NCI-H2029 treated with DMSO at 0.1 percent for 48 hours (cell line): Measurements from ENCODE around the gene TSNAXIP1.

Experiments
- DNase-seq: peaks from one replicate; lab custom pipeline; 2025; lab: John Stamatoyannopoulos, UW

The TSNAXIP1 gene

GRCh38 chr16:67806428-67807147 is at the start of gene TSNAXIP1, which contains the start of gene RANBP10:
TSNAXIP1 (plus strand) TSS chr16:67806889; CDS start chr16:67807150, 261 bp downstream.
RANBP10 (minus strand) TSS chr16:67806560; CDS start chr16:67806536, 24 bp downstream.
- peak; percentile 87 for DNase-seq

DNA sequence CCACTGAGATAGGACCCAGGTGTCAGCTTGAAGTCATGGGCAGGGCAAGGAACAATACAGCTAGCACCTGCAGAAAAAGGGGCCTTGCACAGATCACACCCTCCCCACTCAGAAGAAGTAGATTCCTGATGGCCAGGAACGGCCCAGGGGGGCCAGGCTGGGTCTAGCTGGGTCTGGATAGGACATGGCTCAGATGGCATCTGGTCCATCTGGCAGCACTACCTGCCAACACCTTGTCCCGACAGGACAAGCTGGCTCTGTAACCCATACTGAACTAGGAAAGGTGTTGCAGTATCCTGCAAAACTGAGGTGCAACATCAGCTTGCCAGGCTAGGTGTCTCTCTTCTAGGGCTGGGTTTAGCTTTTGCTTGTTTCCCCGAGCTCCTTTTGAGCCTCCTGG is 48.7 kb upstream of the TSNAXIP1 start:
- no peak for DNase-seq

DNA sequence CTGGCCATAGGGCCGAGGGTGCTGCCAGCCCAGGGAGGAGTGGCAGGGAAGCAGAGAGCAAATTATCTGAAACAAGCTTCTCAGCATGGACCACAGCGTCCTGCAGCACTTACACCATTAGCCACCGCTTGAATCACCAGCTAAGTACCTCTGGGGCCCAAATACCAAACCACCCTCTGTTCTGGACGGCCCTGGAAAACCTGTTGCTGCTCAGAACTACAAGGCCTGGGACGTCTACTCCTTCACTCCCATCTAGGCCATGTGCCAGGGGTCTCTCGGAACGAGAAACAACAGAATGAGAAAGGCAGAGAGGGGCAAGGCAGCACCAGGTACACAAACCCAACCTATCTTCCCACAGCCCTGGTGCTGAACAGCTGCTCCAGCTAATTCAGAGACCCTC is 47.7 kb upstream of the TSNAXIP1 start:
- no peak for DNase-seq

DNA sequence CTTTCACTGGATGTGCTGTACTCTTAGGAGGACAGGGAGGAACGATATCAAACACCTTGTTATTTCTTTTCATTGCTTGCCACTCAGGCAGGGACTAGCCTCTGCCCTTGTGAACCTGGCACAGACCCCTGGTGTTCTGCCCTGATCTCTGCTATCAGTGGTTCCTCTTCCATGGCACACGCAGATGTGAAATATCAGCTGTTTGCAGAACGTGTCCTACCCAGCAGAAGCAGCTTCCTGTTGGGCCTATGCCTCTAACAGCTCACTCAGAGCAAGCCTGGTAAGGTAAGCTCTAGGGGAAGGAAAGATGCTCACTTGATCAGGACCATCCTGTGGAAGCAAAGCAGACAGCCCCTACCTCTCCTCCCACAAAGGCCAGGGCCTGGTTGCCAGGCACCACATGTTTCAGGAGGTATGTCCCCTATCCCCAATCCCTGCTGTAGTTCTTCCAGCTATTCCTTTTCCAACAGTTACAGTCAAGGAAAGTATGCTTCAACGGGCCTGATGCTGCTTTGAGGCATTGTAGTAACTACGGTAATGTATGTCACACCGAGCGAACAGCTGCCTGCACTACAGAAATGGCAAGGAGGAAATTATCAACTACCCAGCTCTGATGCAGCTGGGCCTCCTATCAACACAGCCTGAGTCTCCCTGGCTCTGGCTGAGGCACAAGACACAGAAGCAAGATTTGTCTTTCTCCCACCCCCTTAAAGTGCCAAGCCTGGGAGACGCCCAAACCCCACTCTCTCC is 46.3 kb upstream of the TSNAXIP1 start:
- no peak for DNase-seq

DNA sequence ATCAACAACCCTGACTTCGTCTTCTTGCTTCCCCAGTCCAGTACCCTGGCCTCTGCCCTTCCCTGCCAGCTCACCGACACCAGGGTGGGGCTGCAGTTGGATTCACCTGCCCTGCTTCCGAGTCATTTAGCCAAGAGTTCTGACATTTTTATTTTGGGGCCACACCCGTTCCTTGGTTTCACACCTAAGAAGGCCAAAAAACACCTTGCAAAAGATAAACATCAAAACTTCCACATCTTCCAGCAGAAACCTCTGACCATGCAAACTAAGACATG is 45.8 kb upstream of the TSNAXIP1 start:
- no peak for DNase-seq

GRCh38 chr16:67761924-67762323 is 44.8 kb upstream of the TSNAXIP1 start:
- DNase-seq: no peak

- no peak for DNase-seq
Measured at GRCh38 chr16:67762385-67762784, 44.3 kb upstream of the TSNAXIP1 start.

- no peak for DNase-seq
Measured at GRCh38 chr16:67763066-67763465, 43.6 kb upstream of the TSNAXIP1 start.

GRCh38 chr16:67764158-67764667 is 42.5 kb upstream of the TSNAXIP1 start:
- no peak for DNase-seq

- DNase-seq: no peak
Measured at GRCh38 chr16:67766291-67766690, 40.4 kb upstream of the TSNAXIP1 start.

- no peak for DNase-seq
Measured at GRCh38 chr16:67767953-67768352, 38.7 kb upstream of the TSNAXIP1 start.

DNA sequence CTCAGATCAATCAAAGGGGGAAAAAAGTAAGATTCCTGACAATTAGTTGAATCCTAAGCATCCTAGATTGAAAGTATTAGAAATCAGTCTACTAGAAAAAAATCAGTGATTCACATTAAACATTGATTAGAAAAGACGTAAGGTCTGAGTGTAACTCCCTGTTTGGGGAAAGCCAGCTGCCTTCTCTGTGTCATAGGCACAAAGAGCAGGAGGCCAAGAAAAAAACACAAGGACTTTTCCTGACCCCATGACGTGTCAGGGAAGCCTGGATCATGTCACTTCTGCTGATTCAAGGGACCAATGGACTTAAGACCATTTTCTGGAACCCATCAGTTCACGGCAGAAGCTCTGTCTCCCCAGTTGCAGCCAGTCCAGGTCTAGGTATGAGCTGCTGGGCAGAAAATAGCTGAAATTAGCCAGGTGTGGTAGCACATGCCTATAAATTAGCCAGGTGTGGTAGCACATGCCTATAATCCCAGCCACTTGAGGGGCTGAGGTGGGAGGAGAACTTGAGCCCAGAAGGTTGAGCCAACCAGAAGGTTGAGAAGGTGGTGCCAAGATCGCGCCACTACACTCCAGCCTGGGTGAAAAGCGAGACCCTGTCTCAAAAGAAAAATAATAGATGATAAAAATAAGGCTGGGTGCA is 36.2 kb upstream of the TSNAXIP1 start:
- DNase-seq: no peak

- no peak for DNase-seq
Measured at GRCh38 chr16:67773099-67773498, 33.6 kb upstream of the TSNAXIP1 start.

- DNase-seq: no peak
Measured at GRCh38 chr16:67773569-67774456, 32.9 kb upstream of the TSNAXIP1 start.

- no peak for DNase-seq
Measured at GRCh38 chr16:67774457-67774853, 32.2 kb upstream of the TSNAXIP1 start.

GRCh38 chr16:67775273-67775672 is 31.4 kb upstream of the TSNAXIP1 start:
- DNase-seq: no peak

DNA sequence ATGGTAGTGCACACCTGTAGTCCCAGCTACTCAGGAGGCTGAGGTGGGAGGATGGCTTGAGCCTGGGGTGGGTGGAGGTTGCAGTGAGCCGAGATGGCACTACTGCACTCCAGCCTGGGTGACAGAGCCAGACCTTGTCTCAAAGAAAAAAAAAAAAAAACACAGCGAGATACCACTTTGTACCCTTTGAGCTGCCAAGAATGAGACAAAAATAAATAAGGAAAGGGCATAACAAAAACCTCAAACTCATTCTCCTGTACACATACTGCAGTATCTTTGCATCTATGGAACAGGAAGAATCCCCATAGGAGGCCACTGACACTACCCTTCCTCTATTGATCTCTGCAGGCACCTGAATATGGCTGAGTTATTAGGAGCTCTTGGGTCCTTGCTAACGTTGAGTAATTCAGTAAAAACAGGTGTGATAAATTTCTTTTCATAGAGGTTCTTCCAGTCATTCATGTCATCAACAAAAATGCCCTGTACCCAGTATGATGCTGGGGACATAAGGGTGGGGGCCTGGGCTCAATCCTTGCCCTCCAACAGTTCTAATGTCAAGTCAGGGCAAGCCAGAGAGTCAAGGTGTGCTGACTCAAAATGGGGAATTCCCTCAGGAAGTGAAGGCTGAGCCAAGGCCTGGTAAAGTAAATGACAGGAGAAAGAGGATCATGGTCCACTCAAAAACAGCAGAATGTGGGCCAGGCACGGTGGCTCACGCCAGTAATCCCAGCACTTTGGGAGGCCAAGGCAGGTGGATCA is 27.3 kb upstream of the TSNAXIP1 start:
- DNase-seq: no peak

DNA sequence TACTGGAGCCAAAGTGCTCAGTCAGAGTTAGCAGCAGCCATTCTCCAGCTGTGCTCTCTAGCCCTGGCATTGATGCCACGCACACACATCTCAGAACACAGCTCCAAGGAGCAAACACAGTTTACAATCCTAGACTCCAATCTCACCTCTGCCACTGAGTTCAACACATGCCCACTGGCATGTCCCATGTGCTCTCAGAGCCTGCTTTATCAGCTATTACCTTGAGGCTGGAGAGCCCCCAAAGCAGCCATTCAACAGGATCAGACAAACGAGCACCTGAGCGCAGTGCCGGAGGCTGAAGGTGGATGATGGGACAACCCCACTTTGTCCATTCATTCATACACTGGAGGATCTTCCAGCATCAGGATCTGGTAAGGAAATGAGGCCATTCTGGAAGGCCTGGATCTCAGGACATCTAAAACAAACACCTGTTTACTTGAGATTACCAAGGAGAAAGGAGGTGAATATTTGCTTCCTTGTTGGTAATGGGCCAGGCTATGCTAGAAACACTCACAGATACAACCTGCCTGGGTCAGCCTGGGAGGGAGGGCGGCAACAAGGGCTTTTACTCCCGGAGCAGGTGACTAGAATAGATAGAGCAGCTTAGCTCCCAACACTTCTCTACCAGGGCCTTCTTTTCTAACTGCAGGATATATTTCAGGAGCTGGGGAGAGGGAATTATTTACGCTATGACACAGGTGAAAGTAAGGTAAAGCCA is 25.7 kb upstream of the TSNAXIP1 start:
- no peak for DNase-seq

DNA sequence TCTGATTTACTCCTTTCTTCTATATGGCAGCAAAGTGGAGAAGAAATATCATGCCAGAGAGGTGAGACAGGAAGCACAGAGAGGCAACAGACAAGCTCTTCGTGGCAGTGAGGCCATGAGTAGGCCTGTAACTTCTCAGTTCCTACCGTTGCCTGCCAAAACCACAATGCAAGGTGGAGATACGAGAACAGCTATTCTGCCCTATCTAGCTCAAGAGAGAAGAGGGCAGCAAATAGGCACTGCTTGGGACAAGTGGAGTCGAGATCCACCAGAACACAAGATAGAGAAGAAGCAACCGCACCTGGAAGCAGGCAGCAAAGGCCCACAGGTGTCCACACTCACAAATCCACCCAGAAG is 25.1 kb upstream of the TSNAXIP1 start:
- no peak for DNase-seq

- DNase-seq: no peak
Measured at GRCh38 chr16:67782567-67783352, 23.9 kb upstream of the TSNAXIP1 start.
